NCI-H2227 (cell line): ENCODE measurements around the gene NFATC2.

Experiments
- DNase-seq: peaks from one replicate; lab custom pipeline; 2025; ENCODE audit not compliant: unreplicated experiment; lab: John Stamatoyannopoulos, UW

The NFATC2 gene

DNA sequence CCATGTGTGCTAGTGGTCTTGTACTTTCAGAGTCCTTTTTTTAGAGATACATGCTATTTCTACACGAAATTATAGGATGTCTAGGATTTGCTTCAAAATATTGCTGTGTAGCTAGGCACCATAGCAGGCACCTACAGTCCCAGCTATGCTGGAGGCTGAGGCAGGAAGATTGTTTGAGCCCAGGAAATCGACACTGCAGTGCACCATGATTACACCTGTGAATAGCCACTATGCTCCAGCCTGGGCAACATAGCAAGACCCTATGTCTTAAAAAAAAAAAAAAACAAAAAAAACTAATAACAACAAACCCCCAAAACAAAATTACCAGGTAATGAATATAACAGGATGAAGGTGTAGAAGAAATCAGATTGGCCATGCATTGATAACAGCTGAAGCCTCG lies 121.7 kb downstream of the NFATC2 start:
- no peak for DNase-seq

DNA sequence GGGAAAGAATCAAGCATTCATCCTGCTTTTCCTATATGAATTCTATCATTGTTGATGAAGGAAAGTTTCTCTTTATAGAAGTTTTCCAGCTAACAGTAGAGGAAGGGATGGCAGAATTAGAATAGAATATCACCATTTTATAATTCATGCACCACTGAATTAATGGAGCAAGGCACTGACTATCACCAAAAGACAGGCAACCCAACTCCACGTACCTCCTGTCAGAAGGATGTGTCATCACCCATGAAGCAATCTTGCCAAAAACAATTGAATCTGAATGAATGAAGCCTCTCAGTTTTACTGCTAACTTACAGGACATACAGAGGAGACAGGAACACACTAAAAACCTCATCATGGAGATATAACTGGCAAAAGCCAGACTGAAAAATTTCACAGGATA lies 122.4 kb downstream of the NFATC2 start:
- no peak for DNase-seq

DNA sequence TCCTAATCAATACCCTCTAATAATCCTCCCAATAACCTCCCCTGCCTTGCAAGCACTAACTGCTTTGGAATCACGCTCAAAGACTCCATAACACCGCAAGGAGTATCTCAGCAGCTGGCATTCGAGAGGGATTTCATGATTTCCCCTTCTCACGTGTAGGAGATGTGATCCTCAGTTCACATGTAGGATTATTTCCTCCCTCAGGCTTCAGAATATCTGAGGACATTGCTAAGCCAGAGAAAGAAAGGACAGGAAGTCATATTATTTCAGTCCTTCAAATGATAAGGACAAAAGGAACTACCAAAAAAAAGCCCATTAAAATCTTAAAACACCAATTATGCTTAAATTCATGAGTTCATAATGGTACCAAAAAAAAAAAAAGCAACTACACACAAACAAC lies 122.9 kb downstream of the NFATC2 start:
- DNase-seq: no peak

DNA sequence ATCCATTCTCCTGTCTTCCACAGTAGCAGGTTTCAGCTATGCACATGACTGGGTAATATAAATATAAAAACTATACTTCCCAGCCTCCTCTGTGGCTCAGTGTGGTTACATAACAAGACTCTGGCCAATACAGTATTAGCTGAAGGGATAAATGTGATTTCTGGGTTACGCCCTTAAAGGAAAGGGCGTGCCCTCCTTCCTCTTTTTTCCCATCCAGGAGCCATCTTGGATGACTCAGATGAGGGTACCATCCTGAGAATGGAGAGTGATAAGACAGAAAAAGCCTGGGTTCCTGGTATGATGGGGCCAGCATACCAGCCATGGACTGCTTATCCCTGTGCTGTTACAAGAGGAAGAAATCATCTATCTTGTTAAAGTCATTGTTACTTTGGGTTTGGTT lies 123.3 kb downstream of the NFATC2 start:
- DNase-seq: no peak

DNA sequence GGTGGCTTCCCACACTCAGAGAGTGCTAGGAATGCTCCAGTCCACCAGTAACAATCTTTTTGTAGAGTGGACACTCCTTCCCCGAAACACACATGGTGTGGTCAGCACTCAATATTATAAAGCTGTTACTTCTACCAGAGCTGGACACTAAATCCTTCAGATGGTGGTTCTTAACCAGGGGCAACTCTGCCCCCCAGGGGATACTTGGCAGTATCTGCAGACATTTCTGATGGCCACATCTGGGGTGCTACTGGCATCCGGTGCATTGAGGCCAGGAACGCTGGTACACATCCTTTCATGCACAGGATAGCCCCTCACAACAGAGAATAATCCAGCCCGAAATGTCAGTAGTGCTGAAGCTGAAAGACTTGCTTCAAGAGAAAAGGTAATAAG lies 124.4 kb downstream of the NFATC2 start:
- DNase-seq: no peak

DNA sequence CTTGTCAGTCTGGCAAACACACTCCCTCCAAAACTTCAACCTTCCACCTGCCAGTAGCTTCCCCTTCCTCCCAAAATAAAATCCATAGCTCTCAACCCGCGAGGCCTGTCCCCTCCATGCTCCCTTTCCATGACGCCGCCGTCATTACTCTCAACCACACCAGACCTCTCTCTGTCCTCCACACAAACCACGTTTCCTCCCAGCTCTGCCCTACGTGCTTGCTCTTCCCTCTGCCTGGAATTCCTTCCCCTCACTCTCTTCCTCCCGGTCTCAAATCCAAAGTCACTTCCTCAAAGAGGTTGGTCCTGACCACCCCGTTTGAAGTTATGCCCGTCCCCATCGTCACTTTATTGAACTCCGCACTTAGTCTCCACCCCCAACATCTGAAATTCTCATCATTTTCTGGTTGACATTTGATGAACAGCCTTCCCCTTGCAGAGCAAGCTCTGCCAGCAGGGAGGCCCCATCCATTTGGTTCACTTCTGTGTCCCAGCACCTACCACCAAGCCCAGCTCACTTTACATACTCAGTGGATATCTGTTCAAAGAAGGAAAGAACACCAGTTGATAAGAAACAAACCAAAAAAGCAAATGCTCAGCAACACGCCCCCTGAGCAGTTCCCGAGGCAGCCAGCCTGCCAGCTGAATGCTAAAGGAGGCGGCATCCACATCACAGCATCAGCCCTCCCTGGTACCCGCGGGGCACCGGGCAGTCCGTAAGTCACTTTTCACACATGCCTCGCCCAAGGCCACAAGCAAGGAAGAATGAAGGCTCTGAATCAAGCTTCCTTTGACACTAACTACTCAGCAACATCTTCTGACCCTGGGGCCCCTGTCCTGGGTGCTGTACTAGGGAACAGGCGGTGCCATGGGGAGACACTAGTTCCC lies 125.0 kb downstream of the NFATC2 start:
- DNase-seq: no peak

DNA sequence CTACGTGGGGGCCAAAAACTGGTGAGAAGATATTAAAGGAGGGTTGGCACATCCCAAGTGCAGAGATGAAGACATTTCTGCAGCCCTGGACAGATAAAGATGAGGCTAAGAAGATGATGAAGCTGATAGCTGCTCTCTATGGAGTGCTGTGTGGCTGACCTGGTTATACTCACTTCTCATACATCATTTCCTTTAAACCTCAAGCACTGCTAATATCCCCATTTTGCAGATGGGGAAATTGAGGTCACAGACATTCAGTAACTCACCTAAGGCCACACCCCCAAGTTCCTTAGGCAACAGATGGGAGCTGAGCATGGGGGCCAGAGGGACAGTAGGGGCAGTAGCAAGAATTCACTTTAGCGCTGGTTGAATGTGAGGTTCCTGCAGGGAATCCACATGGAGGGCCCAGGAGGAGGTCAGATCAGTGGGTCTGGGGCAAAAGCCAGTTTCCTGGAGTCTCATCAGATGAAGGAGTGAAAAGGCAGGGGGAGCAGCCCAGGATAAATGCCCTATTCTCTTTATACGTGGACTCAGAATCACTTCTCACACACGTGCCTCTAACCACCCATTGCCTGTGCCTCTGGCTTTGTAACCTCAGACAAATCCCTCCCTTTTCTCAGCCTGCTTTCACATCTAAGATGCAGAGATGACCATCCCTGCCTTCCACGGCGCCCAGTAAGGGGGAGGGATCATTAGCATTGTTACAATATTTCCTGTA lies 125.8 kb downstream of the NFATC2 start:
- DNase-seq: no peak

DNA sequence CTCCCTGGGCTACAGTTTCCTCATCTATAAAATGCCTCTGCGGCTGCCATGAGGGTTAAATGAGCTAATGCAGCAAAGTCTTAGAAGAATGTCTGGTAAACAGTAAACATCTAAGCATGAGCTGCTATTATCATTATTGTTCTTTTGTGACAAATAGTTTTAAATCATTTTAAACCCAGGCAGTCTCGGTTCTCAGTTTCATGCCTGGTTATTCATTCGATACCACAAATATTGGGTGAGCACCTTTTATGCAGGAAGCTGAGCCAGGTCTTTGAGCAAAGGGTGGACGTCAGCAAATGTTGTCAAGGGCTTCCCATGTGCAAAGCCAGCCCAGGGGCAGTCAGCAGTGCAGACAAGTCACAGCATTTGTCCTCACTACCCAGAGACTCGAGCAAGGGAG lies 128.7 kb downstream of the NFATC2 start:
- no peak for DNase-seq

DNA sequence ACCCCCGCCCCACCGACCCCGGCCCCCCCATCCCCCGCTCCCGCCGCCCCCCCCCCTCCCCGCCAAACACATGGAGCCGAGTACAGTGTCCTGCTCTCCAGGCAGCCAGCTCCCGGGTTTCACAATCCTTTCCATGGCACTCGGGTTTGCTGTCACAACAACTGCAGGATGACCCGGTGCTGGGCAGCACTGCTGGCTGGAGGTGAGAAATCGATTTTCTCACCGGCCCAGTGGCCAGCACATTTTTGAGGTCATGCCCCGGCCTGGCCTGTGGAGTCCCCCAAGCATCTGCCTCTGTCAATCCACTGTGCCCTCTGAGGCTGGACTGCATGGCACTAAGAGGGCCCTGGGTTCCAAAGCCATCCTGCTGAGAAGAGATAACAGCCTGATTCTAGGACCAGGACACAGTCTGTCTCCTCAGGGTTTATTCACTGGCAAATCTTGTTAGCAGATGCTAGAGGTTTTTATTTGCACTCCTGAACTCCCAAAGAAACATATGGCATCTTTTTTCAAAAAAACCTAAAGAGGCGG lies 129.5 kb downstream of the NFATC2 start:
- no peak for DNase-seq

DNA sequence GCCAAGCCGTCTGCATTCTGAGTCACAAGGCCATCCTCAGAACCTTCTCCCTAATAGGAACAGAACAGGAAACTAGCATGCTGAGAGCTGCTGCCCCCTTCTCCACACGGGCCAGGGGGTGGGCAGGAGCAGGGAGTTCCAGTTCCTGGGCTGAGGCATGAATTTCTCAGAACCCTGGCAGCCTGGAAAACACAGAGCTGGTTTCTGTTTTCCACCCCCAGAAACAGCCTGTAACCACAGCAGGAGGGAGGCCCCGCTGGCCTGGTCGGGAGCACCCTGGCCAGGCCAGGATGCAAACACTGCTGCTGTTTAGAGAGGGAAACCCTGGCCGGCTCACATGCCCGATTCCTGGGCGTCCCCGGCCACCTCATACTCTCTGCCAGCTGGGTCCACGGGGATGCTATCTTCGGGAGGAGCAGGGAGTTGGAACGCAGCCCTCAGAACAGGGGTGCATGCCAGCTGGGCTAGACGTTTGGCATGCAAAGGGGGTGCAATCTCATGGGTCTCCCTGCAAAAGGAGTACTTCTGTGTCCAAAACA lies 130.1 kb downstream of the NFATC2 start:
- no peak for DNase-seq

DNA sequence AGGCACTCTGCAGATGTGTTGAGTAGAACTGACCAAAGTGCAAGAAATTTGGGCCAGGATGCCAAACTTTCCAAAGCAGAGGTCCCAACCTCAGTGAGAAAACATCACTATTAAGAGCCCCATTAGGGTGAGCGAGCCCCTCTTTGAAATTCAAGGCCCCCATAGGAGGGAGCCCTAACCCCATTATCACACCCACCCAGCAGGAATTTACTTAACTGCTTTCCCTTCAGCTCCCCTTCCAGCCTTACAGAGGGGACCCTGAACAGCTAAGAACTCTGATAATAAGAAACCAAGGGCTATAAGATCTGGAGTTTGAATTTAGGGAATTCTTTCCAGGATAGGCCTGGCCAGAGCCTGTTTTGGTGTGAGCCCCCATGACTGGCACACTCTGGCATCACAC lies 130.6 kb downstream of the NFATC2 start:
- DNase-seq: no peak

DNA sequence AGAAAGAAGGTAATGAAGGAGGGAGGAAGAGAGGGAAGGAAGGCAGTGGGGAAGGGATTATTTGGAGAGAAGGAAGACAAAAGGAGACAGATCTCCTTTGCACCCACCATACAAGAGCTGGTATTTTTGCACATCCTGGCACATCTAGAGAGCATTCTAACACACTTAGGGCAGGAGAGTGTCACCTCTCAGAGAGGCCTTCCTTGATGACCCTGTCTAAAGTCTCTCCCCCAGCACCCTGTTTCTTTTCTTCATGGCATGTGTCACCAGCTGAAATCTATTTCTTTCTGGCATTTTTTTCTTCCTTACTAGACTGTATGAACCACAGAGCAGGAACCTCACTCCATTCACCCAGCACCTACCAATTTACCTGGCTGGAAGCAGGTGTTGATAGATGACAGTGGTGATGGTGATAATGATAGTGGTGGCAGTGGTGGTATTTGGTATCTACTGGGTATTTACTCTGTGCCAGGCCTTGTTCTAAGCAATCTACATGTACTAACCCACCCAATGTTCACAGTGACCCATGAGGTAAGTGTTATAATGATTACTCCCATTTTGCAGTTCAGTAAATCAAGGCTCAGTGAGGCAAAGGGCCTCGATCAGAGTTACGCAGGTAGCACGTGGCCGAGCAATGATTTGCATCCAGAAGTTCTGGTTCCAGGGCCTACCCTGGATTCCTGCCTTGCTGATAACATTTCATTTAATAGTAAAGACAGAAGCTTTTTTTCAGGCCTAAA lies 131.8 kb downstream of the NFATC2 start:
- DNase-seq: no peak

DNA sequence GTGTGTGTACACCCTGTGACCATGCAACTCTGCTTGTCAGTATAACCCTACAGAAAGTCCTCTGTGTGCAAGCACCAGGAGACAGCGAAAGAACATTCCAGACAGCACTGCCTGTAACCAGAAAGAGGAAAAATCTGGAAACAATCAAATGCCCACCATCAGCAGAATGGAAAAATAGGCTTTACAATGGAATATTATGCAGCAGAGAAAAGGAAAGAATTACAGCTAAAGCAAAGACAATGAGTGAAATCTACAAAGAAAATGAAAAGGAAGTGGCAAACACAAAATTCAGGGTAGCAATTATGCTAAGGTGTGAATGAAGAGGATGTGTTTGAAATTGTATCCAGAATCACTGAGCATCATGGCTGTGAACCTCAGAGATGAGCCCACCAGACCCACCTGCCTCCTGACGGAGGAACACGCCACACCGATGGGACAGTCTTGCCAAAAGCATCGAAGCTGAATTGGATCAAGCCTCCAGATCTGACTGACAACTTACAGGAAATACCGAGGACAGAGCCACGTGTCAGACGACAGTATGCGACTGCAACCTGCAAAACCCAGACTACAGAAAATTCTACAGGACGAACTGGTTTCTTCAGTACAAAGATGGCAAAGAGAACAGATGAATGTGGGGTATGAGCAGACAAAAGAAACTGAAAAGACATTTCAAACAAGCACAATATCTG lies 133.2 kb downstream of the NFATC2 start:
- DNase-seq: no peak

DNA sequence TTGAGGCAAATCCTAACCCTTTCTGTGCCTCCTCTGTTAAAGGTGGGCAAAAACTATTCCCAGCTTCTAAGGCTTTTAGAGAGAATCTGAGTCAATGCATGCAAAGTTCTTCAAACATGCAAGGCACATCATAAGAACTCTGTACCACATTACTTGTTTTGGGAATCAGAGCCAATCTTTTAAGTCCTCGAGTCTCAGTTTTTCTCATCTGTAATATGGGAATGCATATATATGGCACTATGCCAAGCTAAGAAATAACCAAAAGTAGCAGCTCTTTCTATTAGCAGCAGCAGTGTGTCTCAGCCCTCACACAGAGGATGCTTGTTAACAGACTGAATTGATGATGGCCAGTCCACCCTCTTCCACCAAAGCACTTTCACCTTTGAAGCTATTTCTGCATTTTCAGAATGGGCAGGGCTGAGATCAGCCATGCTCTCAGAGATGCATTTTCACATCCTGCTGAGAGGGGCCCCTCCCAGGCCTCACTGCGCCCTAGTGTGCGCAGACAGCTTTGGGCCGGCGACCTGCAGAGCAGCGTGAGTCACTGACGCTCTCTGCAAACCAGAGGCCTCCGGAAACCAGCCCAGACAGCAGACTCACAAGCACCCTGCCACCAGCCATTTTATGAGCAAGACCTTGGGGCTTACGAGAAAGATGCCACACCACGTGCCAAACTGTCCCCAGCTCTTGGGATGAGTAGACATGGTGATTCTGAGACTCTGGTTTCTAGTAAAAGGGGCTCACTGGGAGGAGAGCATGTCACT lies 138.0 kb downstream of the NFATC2 start:
- no peak for DNase-seq

DNA sequence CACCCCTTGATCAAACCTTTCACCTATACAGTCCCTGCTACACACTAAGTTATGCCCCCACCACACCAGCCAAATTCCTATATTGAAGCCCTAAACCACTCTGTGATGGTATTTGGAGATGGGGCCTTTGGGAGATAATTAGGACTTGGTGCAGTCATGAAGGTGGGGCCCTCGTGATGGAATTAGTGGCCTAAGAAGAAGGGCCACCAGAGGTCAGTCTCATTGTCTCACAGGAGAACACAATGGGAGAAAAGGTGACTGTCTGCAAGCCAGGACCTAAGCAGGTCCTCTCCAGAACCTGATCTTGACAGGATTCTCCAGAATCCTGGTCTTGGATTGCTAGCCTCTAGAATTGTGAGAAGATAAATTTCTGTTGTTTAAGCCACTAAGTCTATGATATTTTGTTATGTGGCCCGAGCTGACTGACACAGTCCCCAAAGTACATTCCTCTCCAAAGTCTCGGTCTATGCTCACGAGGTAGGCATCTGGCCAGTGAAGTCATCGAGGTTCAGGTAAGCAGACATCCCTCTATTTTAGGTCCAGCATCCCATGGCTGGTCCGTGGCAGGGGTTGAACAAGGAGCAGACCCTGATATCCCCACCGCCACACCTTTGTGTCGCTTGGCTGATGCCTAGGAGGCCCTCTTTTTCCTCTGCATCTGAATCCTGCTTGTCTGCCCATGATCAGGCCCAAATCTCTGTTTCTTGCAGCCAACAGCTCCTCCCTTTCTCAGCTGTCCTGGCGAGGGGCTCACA lies 138.9 kb downstream of the NFATC2 start:
- no peak for DNase-seq

DNA sequence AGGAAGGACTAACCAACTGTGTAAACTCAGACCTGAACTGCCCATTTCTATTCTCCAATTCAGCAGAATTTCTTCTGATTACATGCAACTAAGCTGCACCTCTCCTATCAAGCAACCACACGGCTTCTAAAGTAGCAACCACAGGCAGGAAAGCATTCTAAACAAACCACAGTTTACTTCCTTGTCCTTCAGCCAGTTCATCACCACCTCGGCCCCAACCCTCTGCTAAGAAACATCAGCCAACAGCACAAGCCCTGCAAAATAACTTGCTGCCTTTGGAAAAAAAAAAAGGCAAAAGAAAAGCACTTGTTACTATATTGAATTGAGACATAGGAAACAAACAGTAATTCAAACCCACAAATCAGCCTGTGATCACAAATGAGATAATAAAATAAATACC lies 140.3 kb downstream of the NFATC2 start:
- no peak for DNase-seq

DNA sequence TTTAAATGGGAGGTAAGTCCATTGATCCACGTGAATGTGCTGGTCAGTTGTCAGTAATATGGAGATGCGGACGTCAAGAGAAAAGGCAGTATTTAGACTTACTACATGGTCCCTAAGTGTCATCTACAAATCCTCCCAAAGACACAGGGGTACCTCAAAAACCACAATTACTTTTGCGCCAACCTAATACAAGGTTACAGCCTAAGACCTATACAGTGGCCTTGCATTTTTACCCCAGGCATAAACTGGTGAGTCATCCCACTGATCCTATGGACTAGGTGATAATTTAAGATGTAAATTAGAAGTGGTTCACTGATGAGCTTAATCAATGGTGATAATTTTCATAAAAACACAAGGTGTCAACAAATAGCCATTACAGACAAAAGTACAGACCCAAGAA lies 141.0 kb downstream of the NFATC2 start:
- no peak for DNase-seq

DNA sequence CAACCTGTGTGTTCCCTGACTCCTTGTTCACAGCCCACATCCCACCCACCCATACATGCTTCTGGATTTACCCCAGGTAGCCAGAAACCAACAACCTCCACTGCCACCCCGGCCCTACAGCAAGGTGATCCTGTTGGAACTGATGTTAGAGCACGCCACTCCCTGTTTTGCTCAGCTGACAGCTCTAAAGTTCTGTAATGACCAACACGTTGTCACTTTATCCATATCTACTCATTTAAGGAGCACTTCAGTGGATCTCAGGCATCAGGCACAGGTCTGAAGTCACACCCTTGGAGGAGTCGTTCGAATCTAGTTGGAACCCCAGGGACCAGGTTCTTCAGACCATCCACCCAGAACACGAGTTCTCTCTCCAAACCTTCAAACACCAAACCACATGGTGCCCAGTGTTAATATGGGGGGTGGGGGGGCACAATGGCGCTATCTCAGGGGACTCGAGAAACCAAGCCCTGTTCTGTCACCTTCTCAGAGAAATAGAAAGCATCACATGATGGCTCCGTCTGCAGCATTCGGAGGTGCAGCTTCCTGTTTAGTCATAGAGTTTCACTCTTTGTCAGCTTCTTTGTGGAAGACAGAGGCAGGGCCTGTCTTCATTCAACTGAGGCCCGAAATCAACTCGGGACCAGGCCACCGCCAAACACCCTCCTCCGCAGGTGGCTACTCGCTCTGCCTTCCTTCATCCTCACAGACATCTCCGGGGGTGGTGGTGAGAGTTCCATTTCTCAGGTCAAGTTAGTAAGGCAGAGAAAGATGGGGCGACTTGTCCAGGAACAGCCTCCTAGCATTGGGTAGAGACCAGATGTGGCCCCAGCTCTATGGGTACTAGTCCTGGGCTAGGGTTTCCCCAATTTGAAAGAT lies 142.2 kb downstream of the NFATC2 start:
- DNase-seq: no peak
